ENCODE data around the gene LPIN1.
"Not testable (repeated sequence)": the region's sequence is repeated elsewhere in the genome, so short reads cannot be mapped to it uniquely, and the experiment has no call there.

LPIN1 gene

DNA sequence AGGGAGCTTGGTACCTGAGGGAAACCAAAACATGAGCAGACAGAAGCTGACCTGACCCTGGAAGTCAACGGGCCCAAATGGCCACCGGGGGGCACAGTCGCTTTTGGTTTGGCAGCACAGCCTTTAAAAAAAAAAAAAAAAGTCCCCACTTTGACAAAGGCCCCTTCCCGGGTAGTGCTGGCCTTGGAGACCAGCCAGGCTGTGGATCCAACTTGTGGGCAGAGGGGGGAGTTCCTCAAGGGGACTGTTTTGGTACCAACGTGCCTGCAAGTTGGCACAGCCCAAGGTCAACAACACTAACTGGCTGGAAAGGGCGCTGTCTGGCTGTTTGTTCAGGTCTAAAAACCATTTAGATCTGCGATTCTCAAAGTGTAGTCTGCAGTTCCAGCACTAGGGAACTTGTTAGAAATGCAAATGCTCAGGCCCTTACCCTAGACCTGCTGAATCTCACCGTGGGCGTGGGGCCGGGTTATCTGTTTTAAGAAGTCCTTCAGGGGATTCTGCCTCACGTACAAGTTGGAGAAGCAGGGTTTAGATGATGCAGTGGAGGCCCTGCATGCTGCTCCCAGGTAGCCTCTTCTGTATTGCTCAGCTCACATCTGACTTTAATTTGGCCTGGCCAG, 83.0 kb downstream of the LPIN1 start:
- ATAC-seq, result peak; percentile 43
- H3K36me3 Mint-ChIP-seq, result peaks cover 47% of the 10 kb centered on the region
- peaks cover 32% of the 10 kb centered on the region for H3K4me1 Mint-ChIP-seq
- no peaks in the 10 kb centered on the region for H3K9me3 Mint-ChIP-seq
- H3K4me3 Mint-ChIP-seq, result peak overlapping the region; percentile 54
- DNase-seq (ENCODE audit: low spot score in 2 of 2), result peak in 1 of 2 donors; percentile 59
- no peak overlapping the region for H3K27ac Mint-ChIP-seq

DNA sequence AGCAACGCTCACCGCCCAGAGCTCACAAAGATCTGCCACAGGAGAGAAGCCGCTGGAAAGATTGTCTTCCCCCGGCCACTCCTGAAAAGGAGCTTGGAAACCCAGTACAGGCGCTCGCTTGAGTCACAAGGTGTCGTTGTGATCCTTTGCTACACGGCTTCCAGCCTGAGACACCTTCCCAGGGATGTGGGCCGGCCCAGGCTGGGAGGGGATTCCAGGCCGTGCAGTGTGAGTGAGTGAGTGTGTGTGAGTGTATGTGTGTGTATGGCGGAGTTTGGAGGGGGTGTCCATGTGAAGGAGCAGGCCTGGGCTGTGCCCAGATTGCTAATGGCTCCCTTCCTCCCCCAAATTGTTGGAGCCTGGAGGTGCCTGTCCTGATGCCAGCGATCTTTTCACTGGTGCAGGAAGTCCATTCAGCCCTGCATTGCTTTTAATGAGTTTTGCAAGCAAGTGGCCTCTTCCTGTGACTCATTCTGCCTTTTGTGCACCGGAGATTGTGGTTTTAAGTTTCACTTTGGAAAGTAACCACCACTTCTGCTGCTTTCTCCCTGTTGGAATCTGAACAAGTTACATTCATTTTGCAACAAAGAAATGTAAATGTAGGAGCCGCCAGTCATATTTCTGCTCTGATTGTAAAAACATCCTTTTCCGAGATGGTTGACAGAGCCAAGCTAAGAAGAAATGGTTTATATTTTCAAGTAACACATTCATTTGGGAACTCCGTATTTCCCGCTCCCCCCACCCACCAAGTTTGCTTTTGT, 83.7 kb downstream of the LPIN1 start:
- Mint-ChIP-seq H3K27ac (no peak overlapping the region), H3K4me3 (peak overlapping the region; percentile 54), H3K36me3 (peaks cover 40% of the 10 kb centered on the region), H3K4me1 (peaks cover 32% of the 10 kb centered on the region), H3K9me3 (peaks cover 4% of the 10 kb centered on the region)
- DNase-seq (ENCODE audit: low spot score in 2 of 2) (peak; percentile 26 to 79), ATAC-seq (peak; percentile 88)

DNA sequence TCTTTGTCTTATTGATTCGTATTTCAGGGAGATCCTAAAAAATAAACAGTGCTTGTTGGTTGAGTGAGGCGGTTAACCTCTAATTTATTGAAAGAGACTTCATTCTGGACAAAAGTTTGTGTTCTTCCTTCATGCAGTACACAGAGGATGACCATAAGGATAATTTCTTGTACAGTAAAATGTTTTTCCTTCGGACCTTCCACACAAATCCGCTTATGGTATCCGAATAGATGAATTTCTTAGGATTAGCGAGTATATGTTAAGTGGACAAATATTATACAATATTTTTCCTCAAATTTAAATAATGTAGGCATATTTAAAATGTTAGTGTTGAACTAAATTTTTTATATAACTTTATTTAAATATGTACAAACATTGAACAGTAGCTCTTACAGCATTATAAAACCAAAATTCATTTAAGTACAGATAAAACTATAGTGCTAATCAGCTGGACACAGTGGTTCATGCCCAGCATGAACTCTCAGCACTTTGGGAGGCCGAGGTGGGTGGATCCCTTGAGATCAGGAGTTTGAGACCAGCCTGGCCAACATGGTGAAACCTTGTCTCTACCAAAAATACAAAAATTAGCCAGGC, 84.4 kb downstream of the LPIN1 start:
- no peak for DNase-seq (ENCODE audit: low spot score in 2 of 2)
- Mint-ChIP-seq H3K4me1 (peaks cover 32% of the 10 kb centered on the region), H3K27ac (no peak overlapping the region), H3K36me3 (peaks cover 33% of the 10 kb centered on the region), H3K4me3 (peak overlapping the region; percentile 54), H3K9me3 (peaks cover 4% of the 10 kb centered on the region)
- ATAC-seq, result no peak

DNA sequence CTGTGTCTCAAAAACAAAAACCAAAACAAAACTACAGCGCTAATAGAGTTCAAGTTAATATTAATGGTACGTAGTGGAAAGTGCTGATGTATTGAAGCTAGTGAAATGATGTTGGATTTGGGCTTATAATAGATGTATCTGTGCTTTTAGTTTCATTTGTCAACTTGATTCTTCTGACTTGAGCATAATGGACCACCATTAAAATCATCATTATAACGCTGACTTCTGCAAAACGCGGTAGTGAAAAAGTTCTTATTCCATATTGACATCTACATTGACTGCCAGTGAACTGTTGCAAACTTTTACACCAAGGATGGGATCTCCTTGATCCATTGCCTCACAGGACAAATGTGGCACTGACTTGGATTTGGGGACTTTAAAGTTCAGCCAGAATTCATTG, 85.0 kb downstream of the LPIN1 start:
- Mint-ChIP-seq H3K36me3 (peaks cover 27% of the 10 kb centered on the region), H3K4me3 (no peak overlapping the region), H3K4me1 (peaks cover 32% of the 10 kb centered on the region), H3K9me3 (peaks cover 4% of the 10 kb centered on the region), H3K27ac (no peak overlapping the region)
- ATAC-seq (no peak), DNase-seq (ENCODE audit: low spot score in 2 of 2) (no peak)

DNA sequence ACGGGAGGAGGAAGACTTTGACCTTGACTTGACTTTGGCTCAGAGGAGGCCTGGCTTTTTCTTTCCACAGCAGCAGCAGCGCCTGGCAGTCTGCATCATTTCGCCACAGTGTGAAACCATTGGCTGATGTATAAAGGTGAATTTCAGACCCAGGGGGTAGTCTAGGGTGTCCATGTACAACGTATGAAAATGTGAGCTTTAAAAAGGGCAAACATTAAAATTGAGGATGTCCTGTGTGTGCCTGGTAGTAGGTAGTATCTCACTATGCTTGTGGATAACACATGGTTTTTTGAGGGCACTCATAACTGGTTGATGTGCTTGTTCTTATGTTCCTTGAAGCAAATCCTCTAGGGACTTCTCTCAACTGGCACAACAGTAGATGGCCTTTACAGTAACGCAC, 86.1 kb downstream of the LPIN1 start:
- ATAC-seq (no peak), DNase-seq (ENCODE audit: low spot score in 2 of 2) (no peak)
- H3K4me3 Mint-ChIP-seq, result no peak overlapping the region
- H3K27ac Mint-ChIP-seq, result no peak overlapping the region
- H3K36me3 Mint-ChIP-seq, result peaks cover 16% of the 10 kb centered on the region
- H3K4me1 Mint-ChIP-seq, result peaks cover 27% of the 10 kb centered on the region
- H3K9me3 Mint-ChIP-seq, result peaks cover 4% of the 10 kb centered on the region

DNA sequence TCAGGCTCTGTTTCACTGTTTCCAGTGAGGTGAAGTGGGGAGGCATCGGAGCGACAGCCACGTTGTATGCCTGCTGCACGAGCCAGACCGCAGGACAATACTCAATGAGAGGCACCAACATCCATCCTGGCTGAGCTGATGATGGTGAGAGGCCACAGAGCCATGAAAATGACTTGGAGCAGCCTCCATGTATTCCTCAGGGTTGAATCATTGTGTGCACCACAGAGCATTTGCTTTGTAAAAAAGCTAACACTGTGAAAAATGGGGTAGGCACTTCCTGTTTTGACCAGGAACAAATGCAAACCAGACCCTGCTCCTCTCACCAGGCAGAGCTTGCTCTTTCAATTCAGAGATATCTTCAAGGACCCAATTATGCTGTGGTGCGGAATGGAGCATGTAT, 87.2 kb downstream of the LPIN1 start:
- H3K4me3 Mint-ChIP-seq, result no peak overlapping the region
- peaks cover 4% of the 10 kb centered on the region for H3K9me3 Mint-ChIP-seq
- peaks cover 25% of the 10 kb centered on the region for H3K4me1 Mint-ChIP-seq
- DNase-seq (ENCODE audit: low spot score in 2 of 2) (no peak), ATAC-seq (no peak)
- peaks cover 7% of the 10 kb centered on the region for H3K36me3 Mint-ChIP-seq
- no peak overlapping the region for H3K27ac Mint-ChIP-seq

DNA sequence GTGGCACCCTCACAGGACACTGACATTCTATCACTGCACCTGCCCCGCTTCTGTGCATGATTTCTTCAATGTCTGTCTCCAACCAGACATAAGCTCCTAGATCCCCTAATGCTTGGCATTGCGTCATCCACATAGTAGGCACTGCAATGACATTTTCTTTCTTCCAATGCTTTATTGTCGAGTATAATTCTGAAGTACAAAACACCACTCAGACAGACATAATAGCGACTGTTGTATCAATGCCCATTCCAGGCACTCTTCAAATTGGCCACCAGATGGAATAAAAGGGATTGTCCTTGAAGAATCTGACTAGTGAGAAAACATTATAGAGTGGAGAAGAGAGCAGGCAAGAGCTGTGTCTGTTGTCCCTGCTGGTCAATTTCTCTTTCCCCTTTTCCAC, 89.0 kb downstream of the LPIN1 start:
- ATAC-seq (no peak), DNase-seq (ENCODE audit: low spot score in 2 of 2) (no peak)
- H3K4me3 Mint-ChIP-seq, result no peak overlapping the region
- H3K4me1 Mint-ChIP-seq, result peaks cover 9% of the 10 kb centered on the region
- H3K36me3 Mint-ChIP-seq, result peaks cover 2% of the 10 kb centered on the region
- H3K9me3 Mint-ChIP-seq, result peaks cover 4% of the 10 kb centered on the region
- H3K27ac Mint-ChIP-seq, result no peak overlapping the region

DNA sequence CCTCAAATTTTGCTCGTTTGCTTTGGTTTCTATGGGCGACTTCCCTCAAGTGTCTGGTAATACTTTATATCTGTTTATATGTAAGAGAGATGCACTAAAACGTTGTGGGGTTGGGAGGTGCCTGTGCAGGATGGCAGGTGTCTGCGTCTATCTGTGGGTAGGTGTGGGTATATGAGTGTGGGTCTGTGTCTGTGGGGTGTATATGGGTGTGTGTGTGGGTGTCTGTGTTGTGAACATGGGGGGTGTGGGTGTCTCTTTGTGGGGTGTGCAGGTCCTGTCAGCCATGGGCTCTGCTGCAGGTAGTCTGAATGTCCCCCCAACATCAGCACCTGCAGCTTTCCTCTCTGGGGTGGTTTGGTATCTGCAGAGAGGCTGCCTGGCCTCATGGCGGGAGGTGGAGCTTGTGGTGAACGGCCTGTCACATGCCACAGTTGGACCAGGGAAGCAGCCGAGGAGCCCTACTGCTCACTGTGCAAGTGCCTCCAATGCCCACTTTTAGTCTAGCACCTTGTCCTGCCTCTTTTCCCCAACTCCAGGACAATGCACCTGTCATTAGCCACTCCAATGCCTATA, 90.3 kb downstream of the LPIN1 start:
- H3K27ac Mint-ChIP-seq, result no peak overlapping the region
- DNase-seq (ENCODE audit: low spot score in 2 of 2) (no peak), ATAC-seq (no peak)
- H3K4me3 Mint-ChIP-seq, result no peak overlapping the region
- peaks cover 6% of the 10 kb centered on the region for H3K4me1 Mint-ChIP-seq
- H3K36me3 Mint-ChIP-seq, result no peaks in the 10 kb centered on the region
- H3K9me3 Mint-ChIP-seq, result peaks cover 4% of the 10 kb centered on the region

DNA sequence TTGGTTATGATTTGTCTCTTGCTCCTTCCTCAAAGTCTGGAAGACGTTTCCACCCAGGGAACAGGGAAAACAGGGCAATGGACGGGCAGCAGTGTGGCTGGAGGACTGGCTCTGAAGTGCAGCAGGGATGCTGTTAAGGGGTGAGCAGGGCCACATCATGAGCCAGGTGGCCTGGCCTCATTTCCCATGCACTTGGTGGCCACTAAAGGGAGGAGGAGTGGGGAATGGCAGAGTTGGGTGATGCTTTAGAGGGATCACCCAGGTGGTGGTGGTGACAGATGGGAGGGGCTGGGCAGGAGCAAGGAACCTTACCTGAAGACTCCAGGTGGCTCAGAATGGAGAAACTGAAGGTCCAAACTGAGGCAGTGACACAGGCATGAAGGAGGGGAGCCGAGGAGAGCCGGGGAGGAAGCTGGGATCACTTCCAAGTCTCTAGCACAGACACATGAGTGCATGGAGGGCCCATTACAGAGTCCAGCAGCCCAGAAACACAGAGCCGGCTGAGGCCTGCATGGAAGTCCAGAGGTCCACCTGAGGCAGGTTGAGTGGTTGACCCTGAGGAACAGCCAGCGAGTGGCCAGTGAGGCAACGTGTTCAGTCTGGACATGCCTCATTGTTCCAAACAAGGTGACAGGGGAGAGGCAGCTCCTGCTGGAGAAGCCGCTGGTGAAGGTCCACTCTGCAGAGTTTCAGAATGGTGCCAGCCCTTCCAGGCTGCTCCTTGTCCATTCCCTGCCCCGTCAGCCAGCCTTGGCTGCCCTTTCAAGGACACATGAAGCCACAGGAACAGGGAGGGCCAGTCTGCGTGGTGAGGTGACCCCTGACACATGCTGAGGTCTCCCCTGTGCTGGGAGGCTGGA, 91.7 kb downstream of the LPIN1 start:
- H3K9me3 Mint-ChIP-seq, result peaks cover 4% of the 10 kb centered on the region

DNA sequence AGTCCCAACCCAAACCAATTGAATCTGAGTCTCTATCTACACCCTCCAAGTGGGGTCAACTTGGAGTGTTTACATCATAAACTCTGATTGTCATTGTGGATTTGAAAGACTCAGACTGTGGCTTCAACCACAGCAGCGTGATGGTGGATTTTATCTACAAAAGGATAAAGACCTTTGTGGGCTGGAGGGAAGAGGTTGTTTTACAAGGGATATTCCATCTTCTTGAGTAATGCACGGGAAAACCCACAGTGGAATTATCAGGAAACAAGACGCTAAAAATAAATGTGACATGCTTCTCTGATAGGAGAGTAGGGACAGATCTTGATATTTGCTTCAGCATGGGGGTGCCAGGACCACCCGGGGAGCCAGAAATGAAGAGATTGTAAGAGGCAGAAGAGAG, 93.5 kb downstream of the LPIN1 start:
- ATAC-seq (no peak), DNase-seq (ENCODE audit: low spot score in 2 of 2) (no peak)
- Mint-ChIP-seq H3K9me3 (no peaks in the 10 kb centered on the region), H3K36me3 (no peaks in the 10 kb centered on the region), H3K4me3 (no peak overlapping the region), H3K4me1 (no peaks in the 10 kb centered on the region), H3K27ac (no peak overlapping the region)

More for the DNA sequence above, 91.7 kb downstream of the LPIN1 start:
- H3K4me1 Mint-ChIP-seq, result no peaks in the 10 kb centered on the region
- ATAC-seq, result no peak
- no peak overlapping the region for H3K4me3 Mint-ChIP-seq
- no peak overlapping the region for H3K27ac Mint-ChIP-seq
- no peaks in the 10 kb centered on the region for H3K36me3 Mint-ChIP-seq
- DNase-seq (ENCODE audit: low spot score in 2 of 2), result no peak

DNA sequence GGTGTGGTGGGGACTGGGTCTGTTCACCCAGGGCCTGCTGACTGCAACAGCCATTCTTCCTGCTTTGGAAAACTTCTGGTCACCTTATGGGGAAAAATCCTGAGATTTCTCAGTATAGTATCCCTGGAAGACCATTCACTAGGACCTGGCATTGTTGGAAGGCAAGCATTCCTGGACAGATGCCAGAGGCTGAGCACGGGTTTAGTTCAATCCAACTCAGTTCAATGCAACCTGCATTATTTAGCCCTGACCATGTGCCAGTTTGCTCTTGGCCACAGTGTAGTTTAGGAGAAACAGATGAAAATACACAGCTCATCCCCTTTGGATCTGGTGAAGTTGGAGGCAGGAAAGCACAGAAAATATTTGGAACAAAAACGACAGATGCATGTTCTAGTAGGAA, 95.9 kb downstream of the LPIN1 start:
- no peak for DNase-seq (ENCODE audit: low spot score in 2 of 2)
- no peaks in the 10 kb centered on the region for H3K9me3 Mint-ChIP-seq
- no peak overlapping the region for H3K27ac Mint-ChIP-seq
- no peak for ATAC-seq
- H3K4me1 Mint-ChIP-seq, result no peaks in the 10 kb centered on the region
- H3K4me3 Mint-ChIP-seq, result no peak overlapping the region
- H3K36me3 Mint-ChIP-seq, result no peaks in the 10 kb centered on the region

DNA sequence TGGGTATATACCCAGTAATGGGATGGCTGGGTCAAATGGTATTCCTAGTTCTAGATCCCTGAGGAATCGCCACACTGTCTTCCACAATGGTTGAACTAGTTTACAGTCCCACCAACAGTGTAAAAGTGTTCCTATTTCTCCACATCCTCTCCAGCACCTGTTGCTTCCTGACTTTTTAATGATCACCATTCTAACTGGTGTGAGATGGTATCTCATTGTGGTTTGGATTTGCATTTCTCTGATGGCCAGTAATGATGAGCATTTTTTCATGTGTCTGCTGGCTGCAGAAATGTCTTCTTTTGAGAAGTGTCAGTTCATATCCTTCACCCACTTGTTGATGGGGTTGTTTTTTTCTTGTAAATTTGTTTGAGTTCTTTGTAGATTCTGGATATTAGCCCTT, 98.4 kb downstream of the LPIN1 start:
- not testable (repeated sequence) for H3K4me1 Mint-ChIP-seq; H3K9me3 Mint-ChIP-seq; H3K27ac Mint-ChIP-seq; ATAC-seq; H3K36me3 Mint-ChIP-seq; H3K4me3 Mint-ChIP-seq; DNase-seq (ENCODE audit: low spot score in 2 of 2)

DNA sequence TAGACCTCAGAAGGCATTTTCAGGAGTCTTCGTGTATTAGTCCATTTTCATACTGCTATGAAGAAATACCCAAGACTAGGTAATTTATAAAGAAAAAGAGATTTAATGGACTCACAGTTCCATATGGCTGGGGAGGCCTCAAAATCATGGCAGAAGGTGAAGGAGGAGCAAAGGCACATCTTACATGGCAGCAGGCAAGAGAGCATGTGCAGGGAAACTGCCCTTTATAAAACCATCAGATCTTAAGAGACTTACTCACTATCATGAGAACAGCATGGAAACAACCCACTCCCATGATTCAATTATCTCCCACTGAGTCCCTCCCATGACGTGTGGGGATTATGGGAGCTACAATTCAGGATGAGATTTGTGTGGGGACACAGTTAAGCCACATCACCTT, 101.5 kb downstream of the LPIN1 start:
- H3K27ac Mint-ChIP-seq; H3K4me1 Mint-ChIP-seq; H3K4me3 Mint-ChIP-seq; H3K36me3 Mint-ChIP-seq; DNase-seq (ENCODE audit: low spot score in 2 of 2); H3K9me3 Mint-ChIP-seq; ATAC-seq: not testable (repeated sequence)

DNA sequence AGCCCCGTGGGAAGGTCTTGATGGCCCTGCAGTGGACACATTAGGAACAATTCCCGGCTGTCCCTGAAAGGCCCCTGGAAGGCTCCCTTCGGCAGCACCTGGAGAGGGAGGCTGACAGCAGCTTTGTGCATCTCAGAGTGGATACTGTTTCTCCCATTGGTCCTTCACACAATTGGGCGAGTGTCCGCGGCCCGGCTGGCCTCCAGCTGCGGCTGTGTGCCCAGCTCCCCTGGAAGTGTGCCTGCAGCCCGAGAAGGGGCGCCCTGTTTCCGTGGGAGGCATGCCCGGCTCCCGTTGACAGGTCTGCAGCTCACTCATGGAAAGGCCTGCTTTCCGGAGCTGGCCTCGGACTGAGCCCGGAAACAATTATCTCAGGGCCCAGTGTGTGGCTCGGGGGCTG, 103.7 kb downstream of the LPIN1 start:
- H3K36me3 Mint-ChIP-seq, result no peaks in the 10 kb centered on the region
- peaks cover 3% of the 10 kb centered on the region for H3K9me3 Mint-ChIP-seq
- DNase-seq (ENCODE audit: low spot score in 2 of 2), result no peak
- no peak overlapping the region for H3K4me3 Mint-ChIP-seq
- no peak for ATAC-seq
- H3K27ac Mint-ChIP-seq, result no peak overlapping the region
- no peaks in the 10 kb centered on the region for H3K4me1 Mint-ChIP-seq
